ENCODE data around the gene R3HDM1. TPM values are rescaled to one million over a fixed set of nuclear protein-coding genes. Genes with fewer than 3 reads are reported as not detected.
"Not testable (repeated sequence)": the region's sequence is repeated elsewhere in the genome, so short reads cannot be mapped to it uniquely, and the experiment has no call there.

R3HDM1 gene
- polyA plus RNA-seq (ENCODE audit: insufficient read length in 3 of 3) = 10 to 100 TPM; 32.3 to 36.0 (median 33.9) TPM

DNA sequence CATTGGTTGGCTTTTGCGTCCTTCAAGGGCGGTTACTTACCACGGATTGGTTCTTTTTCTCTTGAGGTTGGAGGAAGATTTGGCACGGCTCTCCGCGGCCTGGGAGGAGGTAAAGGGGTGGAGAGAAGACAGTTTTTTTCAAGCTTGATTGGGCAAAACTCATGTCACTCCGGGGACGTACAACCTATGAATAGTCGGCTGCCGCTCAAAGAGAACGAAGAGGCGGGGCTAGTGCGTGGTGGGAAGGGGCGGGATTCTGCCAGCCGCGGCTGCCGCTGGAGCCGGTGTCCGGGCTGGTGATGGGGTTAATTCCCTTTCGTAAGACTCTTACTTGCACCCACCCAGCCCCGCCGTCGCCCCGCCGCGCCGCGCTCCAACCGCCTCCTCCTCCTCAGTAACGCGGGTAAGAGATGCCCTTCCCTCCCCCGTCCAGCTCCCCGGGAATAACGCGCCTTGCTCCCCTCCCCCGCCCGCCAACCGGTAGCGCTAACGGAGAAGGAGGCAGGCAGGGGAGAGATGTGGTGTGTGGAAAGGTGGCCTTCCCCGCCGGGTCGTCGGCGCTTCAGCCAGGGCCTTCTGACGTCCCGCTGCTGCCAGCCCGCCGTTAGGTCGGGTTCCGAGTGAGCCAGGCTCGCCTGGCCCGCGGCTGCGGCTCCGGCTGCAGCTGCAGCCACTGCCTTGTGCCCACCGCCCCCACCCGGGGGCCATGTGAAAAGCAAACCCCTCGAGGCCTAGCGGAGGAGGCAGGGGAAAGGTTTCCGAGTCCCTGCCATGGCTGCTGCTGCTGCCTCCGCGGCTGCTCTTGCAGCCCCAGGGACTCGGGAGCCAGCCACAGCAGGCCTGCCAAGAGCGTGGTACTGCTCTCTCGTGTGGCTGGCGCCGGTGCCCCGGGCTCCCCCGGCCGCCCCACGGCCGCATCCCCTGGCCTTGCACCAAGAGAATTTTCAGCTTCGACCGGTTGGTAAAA, at the start of gene R3HDM1:
Gene R3HDM1 (plus strand): TSS at position 254 of the 967 bp plus-strand sequence. CDS start 73,362 bp downstream, outside the sequence.
- peak; percentile 100 for DNase-seq (ENCODE audit: low read depth in 3 of 3, low spot score in 2 of 3)

DNA sequence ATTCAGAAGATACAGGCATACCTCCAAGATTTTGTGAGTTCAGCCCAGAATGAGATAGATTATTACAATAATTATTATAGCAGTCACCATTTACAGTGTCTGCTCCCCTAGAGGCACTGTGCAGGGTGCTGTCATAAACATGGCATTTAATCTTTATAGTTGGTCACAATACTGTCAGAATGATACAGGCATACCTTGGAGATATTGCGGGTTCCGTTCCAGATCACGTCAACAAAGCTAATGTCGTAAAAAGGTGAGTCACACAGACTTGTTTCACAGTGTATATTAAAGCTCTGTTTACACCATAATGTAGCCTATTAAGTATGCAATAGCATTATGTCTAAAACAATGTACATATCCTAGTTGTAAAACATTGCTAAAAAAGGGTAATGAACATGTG, 45.8 kb upstream of the R3HDM1 start:
- no peak for DNase-seq (ENCODE audit: low read depth in 3 of 3, low spot score in 2 of 3)

DNA sequence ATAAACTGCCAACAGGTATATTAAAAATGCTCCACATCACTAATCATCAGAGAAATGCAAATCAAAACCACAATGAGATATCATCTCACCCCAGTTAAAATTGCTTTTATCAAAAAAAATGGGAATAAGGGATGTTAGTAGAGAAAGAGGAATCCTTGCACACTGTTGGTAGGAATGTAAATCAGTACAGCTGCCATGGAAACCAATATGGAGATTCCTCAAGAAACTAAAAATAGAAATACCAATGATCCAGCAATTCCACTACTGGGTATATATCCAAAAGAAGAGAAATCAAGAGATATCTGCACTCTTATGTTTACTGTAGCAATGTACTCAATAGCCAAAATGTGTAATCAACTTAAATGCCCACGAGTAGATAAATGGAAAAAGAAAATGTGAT, 40.9 kb upstream of the R3HDM1 start:
- DNase-seq (ENCODE audit: low read depth in 3 of 3, low spot score in 2 of 3) = no peak

DNA sequence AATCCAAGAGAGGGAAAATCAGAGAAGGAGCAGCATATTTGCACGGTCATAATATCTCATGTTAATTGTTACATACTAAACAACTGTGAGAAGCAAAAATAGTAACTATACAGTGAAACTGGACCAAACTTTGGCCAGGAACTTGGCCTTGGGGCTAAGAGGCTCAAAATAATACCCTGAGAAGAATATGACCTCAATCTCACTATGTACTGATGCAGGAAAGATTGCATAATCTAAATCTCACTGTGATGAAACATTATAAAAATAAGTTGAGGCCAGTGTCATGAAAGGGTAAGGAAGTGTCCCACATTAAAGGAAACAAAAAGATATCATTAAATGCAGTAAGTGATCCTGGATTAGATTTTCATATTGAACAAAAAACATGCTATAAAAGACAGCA, 36.8 kb upstream of the R3HDM1 start:
- DNase-seq (ENCODE audit: low read depth in 3 of 3, low spot score in 2 of 3) = no peak

DNA sequence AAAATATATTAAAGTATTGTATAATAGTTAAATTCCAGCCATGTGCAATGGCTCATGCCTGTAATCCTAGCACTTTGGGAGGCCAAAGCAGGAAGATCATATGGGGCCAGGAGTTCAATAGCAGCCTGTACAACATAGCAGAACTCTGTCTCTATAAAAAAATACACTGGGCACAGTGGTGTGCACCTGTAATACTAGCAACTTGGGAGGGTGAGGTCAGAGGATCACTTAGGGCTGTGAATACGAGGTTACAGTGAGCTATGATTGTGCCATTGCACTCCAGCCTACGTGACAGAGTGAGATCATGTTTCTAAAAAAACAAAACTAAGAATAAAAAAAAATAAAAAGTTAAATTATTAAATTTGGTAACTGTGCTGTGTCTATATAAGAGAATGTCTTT, 36.4 kb upstream of the R3HDM1 start:
- no peak for DNase-seq (ENCODE audit: low read depth in 3 of 3, low spot score in 2 of 3)

GRCh38 chr2:135498588-135498987, 32.7 kb upstream of the R3HDM1 start:
- DNase-seq (ENCODE audit: low read depth in 3 of 3, low spot score in 2 of 3) = not testable (repeated sequence)

- DNase-seq (ENCODE audit: low read depth in 3 of 3, low spot score in 2 of 3) = no peak
Observed at GRCh38 chr2:135504811-135505210, 26.5 kb upstream of the R3HDM1 start.

DNA sequence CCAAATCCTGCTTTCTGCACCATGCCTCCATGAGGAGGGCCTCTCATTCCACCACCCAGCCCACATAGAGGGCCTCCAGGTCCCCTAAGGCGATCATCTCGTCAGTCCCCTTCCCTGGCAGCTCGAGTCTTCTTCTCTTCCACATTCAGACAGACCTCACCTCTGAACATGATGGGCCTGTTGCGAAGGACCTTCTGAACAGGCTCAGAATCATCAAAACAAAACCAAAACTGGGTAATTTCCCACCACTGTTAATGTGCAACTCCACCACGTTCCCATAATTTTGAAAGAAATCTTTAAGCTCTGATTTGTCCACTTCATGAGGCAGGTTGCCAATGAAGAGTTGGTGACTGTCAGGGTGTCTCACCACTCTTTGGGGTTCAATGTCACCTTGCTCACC, 20.7 kb upstream of the R3HDM1 start:
- DNase-seq (ENCODE audit: low read depth in 3 of 3, low spot score in 2 of 3) = no peak

- DNase-seq (ENCODE audit: low read depth in 3 of 3, low spot score in 2 of 3) = no peak
Observed at GRCh38 chr2:135512099-135512498, 19.2 kb upstream of the R3HDM1 start.

- DNase-seq (ENCODE audit: low read depth in 3 of 3, low spot score in 2 of 3) = no peak
Observed at GRCh38 chr2:135525786-135526185, 5.5 kb upstream of the R3HDM1 start.

GRCh38 chr2:135528006-135528405, 3.3 kb upstream of the R3HDM1 start:
- no peak for DNase-seq (ENCODE audit: low read depth in 3 of 3, low spot score in 2 of 3)

- DNase-seq (ENCODE audit: low read depth in 3 of 3, low spot score in 2 of 3) = peak; percentile 93 to 98 (median 97)
Observed at GRCh38 chr2:135530313-135531230, 712 bp upstream of the R3HDM1 start, which contains the start of gene ZRANB3. Gene ZRANB3, minus strand, starts transcription at chr2:135531218.

GRCh38 chr2:135532581-135532980, 1.3 kb downstream of the R3HDM1 start:
- DNase-seq (ENCODE audit: low read depth in 3 of 3, low spot score in 2 of 3) = no peak

DNA sequence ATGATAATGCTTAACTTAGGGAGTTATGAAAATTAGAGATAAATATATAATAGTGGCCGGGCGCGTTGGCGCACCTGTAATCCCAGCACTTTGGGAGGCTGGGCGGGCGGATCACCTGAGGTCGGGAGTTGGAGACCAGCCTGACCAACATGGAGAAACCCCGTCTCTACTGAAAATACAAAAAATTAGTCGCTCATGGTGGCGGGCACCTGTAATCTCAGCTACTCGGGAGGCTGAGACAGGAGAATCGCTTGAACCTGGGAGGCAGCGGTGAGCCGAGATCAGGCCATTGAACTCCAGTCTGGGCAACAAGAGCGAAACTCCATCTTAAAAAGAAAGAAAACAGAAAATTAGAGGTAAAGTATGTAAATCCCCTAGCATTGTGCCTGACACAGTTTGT, 2.3 kb downstream of the R3HDM1 start:
- DNase-seq (ENCODE audit: low read depth in 3 of 3, low spot score in 2 of 3) = not testable (repeated sequence)

DNA sequence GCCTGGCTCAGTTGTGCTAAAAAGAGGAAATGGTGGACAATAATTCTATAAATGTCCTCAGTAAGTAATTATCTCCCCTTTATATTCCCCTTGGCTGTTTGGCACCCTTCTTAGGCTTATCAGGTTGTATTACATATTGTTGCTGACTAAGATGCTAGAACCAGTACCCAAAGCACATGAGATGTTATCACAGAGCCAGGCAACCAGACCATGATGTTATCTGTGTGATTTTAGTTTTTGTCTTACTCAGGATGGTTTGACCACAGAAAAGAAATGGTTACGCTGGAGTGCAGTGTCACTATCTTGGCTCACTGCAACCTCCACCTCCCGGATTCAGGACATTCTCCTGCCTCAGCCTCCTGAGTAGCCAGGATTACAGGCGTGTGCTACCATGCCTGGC, 15.2 kb downstream of the R3HDM1 start:
- DNase-seq (ENCODE audit: low read depth in 3 of 3, low spot score in 2 of 3) = no peak

DNA sequence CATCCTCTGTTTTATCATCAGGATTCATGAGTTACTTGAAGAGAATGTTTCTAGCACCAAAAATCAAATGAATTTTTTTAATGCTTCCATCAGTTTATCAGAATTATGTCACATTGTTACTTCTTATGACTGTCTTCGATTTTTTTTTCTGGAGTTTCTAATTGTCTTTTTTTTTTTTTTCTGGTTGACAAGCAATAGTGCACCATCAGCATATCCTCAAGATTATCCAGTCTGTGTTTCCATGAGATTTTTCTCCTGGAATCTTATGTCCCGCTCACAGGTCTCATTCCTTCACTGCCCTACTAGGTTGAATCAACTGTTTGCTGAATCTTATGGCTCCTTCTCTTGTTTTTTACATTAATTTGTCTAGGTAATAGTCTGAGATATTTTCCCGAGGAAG, 16.0 kb downstream of the R3HDM1 start:
- DNase-seq (ENCODE audit: low read depth in 3 of 3, low spot score in 2 of 3) = no peak

GRCh38 chr2:135551356-135551755, 20.1 kb downstream of the R3HDM1 start:
- no peak for DNase-seq (ENCODE audit: low read depth in 3 of 3, low spot score in 2 of 3)

DNA sequence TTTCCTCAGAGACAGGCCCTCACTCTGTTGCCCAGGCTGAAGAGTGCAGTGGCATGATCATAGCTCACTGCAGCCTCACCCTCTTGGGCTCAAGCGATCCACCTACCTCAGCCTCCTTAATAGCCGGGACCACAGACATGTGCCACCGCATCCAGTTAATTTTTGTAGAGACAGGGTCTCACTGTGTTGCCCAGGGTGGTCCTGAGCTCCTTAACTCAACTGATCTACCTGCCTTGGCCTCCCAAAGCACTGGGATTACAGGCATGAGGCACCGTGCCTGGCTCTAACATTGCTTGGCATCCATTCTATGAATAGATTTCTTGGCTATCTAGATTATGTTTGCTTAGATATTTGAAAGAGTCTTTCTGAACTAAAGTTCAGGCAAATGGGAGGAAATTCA, 21.6 kb downstream of the R3HDM1 start:
- no peak for DNase-seq (ENCODE audit: low read depth in 3 of 3, low spot score in 2 of 3)

DNA sequence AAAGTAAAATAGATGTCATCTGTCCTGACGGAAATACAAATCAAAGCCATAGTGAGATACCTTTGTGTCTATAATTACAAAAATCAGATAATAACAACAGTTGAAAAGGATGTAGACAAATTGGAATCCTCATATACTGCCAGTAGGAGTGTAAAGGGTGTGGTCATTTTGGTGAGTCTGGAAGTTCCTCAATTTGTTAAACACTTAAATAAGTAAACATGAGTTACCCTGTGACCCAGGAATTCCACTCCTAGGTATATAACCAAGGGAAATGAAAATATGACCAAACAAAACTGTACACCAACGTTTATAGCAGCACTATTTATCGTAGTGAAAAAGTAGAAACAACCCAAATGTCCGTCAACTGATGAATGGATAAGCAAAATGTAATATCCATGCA, 24.0 kb downstream of the R3HDM1 start:
- DNase-seq (ENCODE audit: low read depth in 3 of 3, low spot score in 2 of 3) = no peak

DNA sequence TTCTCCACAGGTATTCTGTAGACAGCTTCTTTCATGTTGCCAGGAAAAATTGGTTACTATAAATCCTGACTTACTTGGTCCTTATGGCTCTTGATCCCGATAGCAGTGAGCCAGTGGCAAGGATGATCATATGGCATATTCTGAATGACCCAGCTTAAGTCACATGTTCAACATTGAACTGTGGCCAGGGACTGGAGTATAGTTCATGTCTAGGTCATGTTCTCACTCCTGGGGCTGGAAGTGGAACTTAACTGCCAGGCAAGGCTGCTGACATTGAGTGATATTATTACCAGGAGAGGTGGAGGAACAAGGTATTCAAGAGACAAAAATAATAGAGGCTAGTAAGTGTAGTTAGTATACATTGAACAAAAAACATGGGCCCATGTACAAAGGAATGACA, 26.2 kb downstream of the R3HDM1 start:
- DNase-seq (ENCODE audit: low read depth in 3 of 3, low spot score in 2 of 3) = no peak

DNA sequence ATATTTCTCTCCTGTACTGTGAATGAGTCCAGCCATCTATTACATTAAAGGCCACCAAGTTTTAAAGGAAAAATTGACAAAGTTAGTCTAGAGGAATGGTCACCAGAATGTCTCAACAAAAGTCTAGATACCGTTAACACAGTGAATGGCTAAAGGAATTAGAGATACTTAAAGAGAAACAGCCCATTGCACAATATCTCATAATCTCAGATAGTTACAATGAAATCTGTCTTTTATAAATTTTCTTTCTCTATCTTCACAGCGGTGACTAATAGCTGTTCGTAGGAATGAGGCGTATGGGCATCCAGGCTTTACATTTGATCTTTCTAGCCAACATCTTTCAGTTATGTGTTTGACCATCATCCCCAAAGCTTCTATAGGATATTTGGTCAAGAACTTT, 30.6 kb downstream of the R3HDM1 start:
- no peak for DNase-seq (ENCODE audit: low read depth in 3 of 3, low spot score in 2 of 3)
